H1 (cell line): ENCODE data around the gene IRF9. TPM values are rescaled to one million over a fixed set of nuclear protein-coding genes. Genes with fewer than 3 reads are reported as not detected.
A peak's percentile ranks its signal among the peaks of the same experiment; 100 is the strongest.

Experiments
- CEBPB ChIP-seq: IDR thresholded peaks from 2 replicates; pipeline ENCODE4 v1.6.1; 2012; ENCODE audit warnings: low read depth, low read length
- CREB1 ChIP-seq: IDR thresholded peaks from 2 replicates; pipeline ENCODE4 v1.6.1; 2012; ENCODE audit warnings: inconsistent platforms
- E2F6 ChIP-seq: IDR thresholded peaks from 2 replicates; pipeline ENCODE4 v1.6.1; 2012; ENCODE audit warnings: inconsistent platforms
- HDAC2 ChIP-seq, 2 experiments: fragments of 300-600 bp in 1 of 2; sonication (generic) in 1 of 2; IDR thresholded peaks; 2 replicates each; pipeline ENCODE4 v1.6.1; 2011 to 2012; ENCODE audit warnings: low read depth in 2 of 2, low read length in 2 of 2, mild to moderate bottlenecking in 2 of 2, moderate library complexity in 2 of 2, borderline replicate concordance in 1 of 2, inconsistent platforms in 1 of 2
- JUN ChIP-seq: IDR thresholded peaks from 2 replicates; pipeline ENCODE4 v1.6.1; 2011; ENCODE audit warnings: low read depth, mild to moderate bottlenecking, improper control_type of control experiment, low read length
- KDM4A ChIP-seq: IDR thresholded peaks from one replicate; pipeline ENCODE4 v1.7.1; 2012; ENCODE audit warnings: low read depth, mild to moderate bottlenecking, moderate library complexity, low read length, inconsistent platforms; ENCODE audit not compliant: severe bottlenecking
- MAX ChIP-seq: IDR thresholded peaks from 2 replicates; pipeline ENCODE4 v1.6.1; 2012; ENCODE audit warnings: inconsistent platforms
- RAD21 ChIP-seq, 2 experiments: IDR thresholded peaks in 1 of 2; conservative IDR thresholded peaks in 1 of 2; 2 replicates each; pipeline ENCODE4 v1.6.1; 2011; ENCODE audit warnings: low read depth in 2 of 2, low read length in 2 of 2, improper control_type of control experiment in 1 of 2, inconsistent platforms in 1 of 2, mild to moderate bottlenecking in 1 of 2, moderate library complexity in 1 of 2
- RFX5 ChIP-seq: IDR thresholded peaks from 2 replicates; pipeline ENCODE4 v1.6.1; 2011; ENCODE audit warnings: low read depth, low read length, improper control_type of control experiment, borderline replicate concordance
- RNF2 ChIP-seq: fragments of 200-900, 300-1000 bp; sonication (generic); IDR thresholded peaks from 2 replicates; pipeline ENCODE4 v1.7.1; 2016; ENCODE audit warnings: borderline replicate concordance, low read depth, mild to moderate bottlenecking, antibody characterized with exemption, low read length; ENCODE audit not compliant: poor library complexity, severe bottlenecking; ENCODE audit errors: missing control alignments
- SAP30 ChIP-seq: fragments of 300-600 bp; sonication (generic); IDR thresholded peaks from 2 replicates; pipeline ENCODE4 v1.7.1; 2012; ENCODE audit warnings: low read length, moderate library complexity, mild to moderate bottlenecking, inconsistent platforms; ENCODE audit not compliant: insufficient read depth, insufficient replicate concordance
- SIN3A ChIP-seq, 2 experiments: IDR thresholded peaks in 1 of 2; conservative IDR thresholded peaks in 1 of 2; 2 replicates each; pipeline ENCODE4 v1.6.1; 2011 to 2012; ENCODE audit warnings: low read length in 2 of 2, improper control_type of control experiment in 1 of 2, low read depth in 1 of 2, mild to moderate bottlenecking in 1 of 2
- SIX5 ChIP-seq: IDR thresholded peaks from 2 replicates; pipeline ENCODE4 v1.6.1; 2011; ENCODE audit warnings: mild to moderate bottlenecking, low read depth, low read length
- SP1 ChIP-seq: IDR thresholded peaks from 2 replicates; pipeline ENCODE4 v1.6.1; 2011; ENCODE audit warnings: low read depth, low read length
- SUZ12 ChIP-seq: fragments of 200-600 bp; sonication (generic); IDR thresholded peaks from 2 replicates; pipeline ENCODE4 v1.6.1; 2012; ENCODE audit warnings: mild to moderate bottlenecking, inconsistent platforms, low read length, moderate library complexity, mixed read lengths
- TAF7 ChIP-seq: optimal IDR thresholded peaks from 2 replicates; pipeline ENCODE3; 2011; ENCODE audit warnings: low read depth, mild to moderate bottlenecking, inconsistent platforms, low read length, moderate library complexity, borderline replicate concordance
- TBP ChIP-seq: IDR thresholded peaks from 2 replicates; pipeline ENCODE4 v1.6.1; 2011; ENCODE audit warnings: low read depth, low read length, improper control_type of control experiment
- TCF12 ChIP-seq: IDR thresholded peaks from 2 replicates; pipeline ENCODE4 v1.6.1; 2011; ENCODE audit warnings: low read depth, mild to moderate bottlenecking, low read length
- YY1 ChIP-seq: IDR thresholded peaks from 2 replicates; pipeline ENCODE4 v1.6.1; 2011; ENCODE audit warnings: low read depth, mild to moderate bottlenecking, low read length
- polyA plus RNA-seq, 7 experiments: library from polyadenylated mRNA; depleted of rRNA in 3 of 7; stranded (reverse) in 5 of 7; unstranded in 2 of 7; fragments of >200 nt in 5 of 7; fragments of 200-250 nt in 2 of 7; gene quantifications; 1 replicate in 5 of 7; 2 replicates in 1 of 7; 4 replicates in 1 of 7; pipeline versions ENCODE4 v1.2.1 to v1.2.3, GENCODE V29; 2011 to 2013; ENCODE audit warnings: missing spikeins in 2 of 7, mixed read lengths in 2 of 7
- total RNA-seq: library from RNA; stranded (reverse); fragmentation: NEBNext Ultra II Directional; extraction: Animal tissue kit (Norgen Biotek cat#: 25700); gene quantifications from 2 replicates; pipeline ENCODE4 v1.2.1, GENCODE V29; 2021

The IRF9 gene
- total and polyA plus RNA-seq, 2 of the 8 experiments (the other 6 are each of a cell fraction or from before 2014, with no cell fraction given) = 11.4 to 13.2 TPM

GRCh38 chr14:24113801-24114531, 47.1 kb upstream of the IRF9 start (continued):
- TF ChIP-seq E2F6 (no peak), JUN (no peak), SIX5 (no peak), SAP30 (peak; percentile 92), RFX5 (no peak), MAX (0 out of 2 replicates have a peak, but pooled peaks have one; percentile 33), SP1 (no peak), TBP (peak; percentile 13), CREB1 (peak; percentile 40), TCF12 (no peak), RNF2 (no peak), CEBPB (0 out of 2 replicates have a peak, but pooled peaks have one; percentile 4), YY1 (no peak), RAD21 (IDR thresholded peaks at IDR 0.05 in 1 of 2, conservative IDR thresholded peaks at IDR 0.05 in 1 of 2; ENCODE audit: low read depth in 2 of 2, low read length in 2 of 2) (no peak), SUZ12 (no peak), SIN3A (conservative IDR thresholded peaks at IDR 0.05 in 1 of 2, IDR thresholded peaks at IDR 0.05 in 1 of 2; ENCODE audit: low read depth in 1 of 2, low read length in 2 of 2) (peak; percentile 86 to 96; a peak in 3 of 4 replicates), KDM4A (peak; percentile 55), HDAC2 (IDR thresholded peaks at IDR 0.05; ENCODE audit: borderline replicate concordance in 1 of 2, low read depth in 2 of 2, low read length in 2 of 2) (peak in 1 of 2 experiments; percentile 8; a peak in 2 of 4 replicates), TAF7 (no peak)
